HepG2 (cell line): ENCODE data around the gene SPA17. TPM values are rescaled to one million over a fixed set of nuclear protein-coding genes. Genes with fewer than 3 reads are reported as not detected.

Experiments
- polyA plus RNA-seq, 8 experiments: library from polyadenylated mRNA; depleted of rRNA in 3 of 8; stranded (reverse) in 7 of 8; unstranded in 1 of 8; fragments of >200 nt; fragmentation: Illumina TruSeq in 4 of 8; extraction: Trizol in 4 of 8; gene quantifications; 2 replicates each; pipeline versions ENCODE4 v1.2.1 to v1.2.3, GENCODE V29; 2011 to 2016; ENCODE audit warnings: low read depth in 4 of 8, missing spikeins in 1 of 8, mixed read lengths in 1 of 8; ENCODE audit not compliant: insufficient read depth in 1 of 8
- total RNA-seq, 5 experiments: library from RNA; depleted of rRNA; stranded (reverse); fragments of >200 nt; fragmentation: Illumina TruSeq; extraction: Trizol; gene quantifications; 2 replicates each; pipeline ENCODE4 v1.2.3, GENCODE V29; 2016; ENCODE audit warnings: low read depth in 1 of 5
- TF ChIP-seq, protein P1 (sequence below): sonication (generic); formaldehyde crosslinking; IDR thresholded peaks from one replicate; pipeline ENCODE4 v1.5.1; 2020; ENCODE audit warnings: mild to moderate bottlenecking, missing genetic modification reagents; ENCODE audit errors: not compliant biosample characterization
- TF ChIP-seq, protein P2 (sequence below): sonication (generic); formaldehyde crosslinking; IDR thresholded peaks from 2 replicates; pipeline ENCODE4 v1.4.0; 2020; ENCODE audit warnings: missing genetic modification reagents

SPA17 gene
- total and polyA plus RNA-seq, 2 of the 13 experiments (the other 11 are each of a cell fraction or from before 2014, with no cell fraction given) = 4.4 to 8.4 TPM

DNA sequence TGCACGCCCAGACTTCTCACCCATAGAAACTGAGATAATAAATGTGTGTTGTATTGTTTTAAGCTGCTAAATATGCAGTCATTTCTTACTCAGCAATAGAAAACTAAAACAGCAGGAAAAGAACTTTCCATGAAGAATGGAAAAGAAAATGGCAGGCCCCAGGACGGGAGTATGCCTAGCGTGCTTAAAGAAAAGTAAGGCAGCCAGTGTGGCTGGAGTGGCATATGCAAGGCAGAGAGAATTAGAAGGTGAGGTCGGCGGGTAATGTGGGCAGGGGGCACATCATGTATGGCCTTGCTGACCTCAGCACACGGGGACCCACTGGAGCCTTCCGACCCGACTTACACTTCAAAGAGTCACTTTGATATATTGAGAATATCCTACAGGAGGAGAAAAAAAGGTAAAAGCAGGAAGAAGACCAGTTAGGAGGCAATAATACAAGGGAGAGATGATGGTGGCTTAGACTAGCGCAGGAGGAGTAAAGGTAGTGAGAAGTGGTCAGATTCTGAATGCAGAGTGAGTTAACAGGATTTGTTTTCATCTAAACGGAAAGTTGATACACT is 30.6 kb upstream of the SPA17 start (continued):
- TF ChIP-seq, protein P1, sequence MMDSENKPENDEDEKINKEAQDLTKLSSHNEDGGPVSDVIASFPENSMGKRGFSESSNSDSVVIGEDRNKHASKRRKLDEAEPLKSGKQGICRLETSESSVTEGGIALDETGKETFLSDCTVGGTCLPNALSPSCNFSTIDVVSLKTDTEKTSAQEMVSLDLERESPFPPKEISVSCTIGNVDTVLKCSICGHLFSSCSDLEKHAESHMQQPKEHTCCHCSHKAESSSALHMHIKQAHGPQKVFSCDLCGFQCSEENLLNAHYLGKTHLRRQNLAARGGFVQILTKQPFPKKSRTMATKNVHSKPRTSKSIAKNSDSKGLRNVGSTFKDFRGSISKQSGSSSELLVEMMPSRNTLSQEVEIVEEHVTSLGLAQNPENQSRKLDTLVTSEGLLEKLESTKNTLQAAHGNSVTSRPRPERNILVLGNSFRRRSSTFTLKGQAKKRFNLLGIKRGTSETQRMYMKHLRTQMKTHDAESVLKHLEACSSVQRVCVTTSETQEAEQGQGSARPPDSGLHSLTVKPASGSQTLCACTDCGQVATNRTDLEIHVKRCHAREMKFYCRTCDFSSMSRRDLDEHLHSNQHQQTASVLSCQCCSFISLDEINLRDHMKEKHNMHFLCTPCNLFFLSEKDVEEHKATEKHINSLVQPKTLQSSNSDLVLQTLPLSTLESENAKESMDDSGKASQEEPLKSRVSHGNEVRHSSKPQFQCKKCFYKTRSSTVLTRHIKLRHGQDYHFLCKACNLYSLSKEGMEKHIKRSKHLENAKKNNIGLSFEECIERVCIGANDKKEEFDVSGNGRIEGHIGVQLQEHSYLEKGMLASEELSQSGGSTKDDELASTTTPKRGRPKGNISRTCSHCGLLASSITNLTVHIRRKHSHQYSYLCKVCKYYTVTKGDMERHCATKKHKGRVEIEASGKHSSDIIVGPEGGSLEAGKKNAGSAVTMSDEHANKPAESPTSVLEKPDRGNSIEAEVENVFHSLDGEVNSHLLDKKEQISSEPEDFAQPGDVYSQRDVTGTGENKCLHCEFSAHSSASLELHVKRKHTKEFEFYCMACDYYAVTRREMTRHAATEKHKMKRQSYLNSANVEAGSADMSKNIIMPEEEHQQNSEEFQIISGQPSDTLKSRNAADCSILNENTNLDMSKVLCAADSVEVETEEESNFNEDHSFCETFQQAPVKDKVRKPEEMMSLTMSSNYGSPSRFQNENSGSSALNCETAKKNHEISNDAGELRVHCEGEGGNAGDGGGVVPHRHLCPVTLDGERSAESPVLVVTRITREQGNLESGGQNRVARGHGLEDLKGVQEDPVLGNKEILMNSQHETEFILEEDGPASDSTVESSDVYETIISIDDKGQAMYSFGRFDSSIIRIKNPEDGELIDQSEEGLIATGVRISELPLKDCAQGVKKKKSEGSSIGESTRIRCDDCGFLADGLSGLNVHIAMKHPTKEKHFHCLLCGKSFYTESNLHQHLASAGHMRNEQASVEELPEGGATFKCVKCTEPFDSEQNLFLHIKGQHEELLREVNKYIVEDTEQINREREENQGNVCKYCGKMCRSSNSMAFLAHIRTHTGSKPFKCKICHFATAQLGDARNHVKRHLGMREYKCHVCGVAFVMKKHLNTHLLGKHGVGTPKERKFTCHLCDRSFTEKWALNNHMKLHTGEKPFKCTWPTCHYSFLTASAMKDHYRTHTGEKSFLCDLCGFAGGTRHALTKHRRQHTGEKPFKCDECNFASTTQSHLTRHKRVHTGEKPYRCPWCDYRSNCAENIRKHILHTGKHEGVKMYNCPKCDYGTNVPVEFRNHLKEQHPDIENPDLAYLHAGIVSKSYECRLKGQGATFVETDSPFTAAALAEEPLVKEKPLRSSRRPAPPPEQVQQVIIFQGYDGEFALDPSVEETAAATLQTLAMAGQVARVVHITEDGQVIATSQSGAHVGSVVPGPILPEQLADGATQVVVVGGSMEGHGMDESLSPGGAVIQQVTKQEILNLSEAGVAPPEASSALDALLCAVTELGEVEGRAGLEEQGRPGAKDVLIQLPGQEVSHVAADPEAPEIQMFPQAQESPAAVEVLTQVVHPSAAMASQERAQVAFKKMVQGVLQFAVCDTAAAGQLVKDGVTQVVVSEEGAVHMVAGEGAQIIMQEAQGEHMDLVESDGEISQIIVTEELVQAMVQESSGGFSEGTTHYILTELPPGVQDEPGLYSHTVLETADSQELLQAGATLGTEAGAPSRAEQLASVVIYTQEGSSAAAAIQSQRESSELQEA (CRISPR knock-in tag) = no peak
- TF ChIP-seq, protein P2, sequence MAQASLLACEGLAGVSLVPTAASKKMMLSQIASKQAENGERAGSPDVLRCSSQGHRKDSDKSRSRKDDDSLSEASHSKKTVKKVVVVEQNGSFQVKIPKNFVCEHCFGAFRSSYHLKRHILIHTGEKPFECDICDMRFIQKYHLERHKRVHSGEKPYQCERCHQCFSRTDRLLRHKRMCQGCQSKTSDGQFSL (CRISPR knock-in tag) = no peak
